Transverse colon (tissue), 4 donors: ENCODE measurements around the gene ASB8. TPM values are rescaled to one million over a fixed set of nuclear protein-coding genes. Genes with fewer than 3 reads are reported as not detected.

Experiments
- DNase-seq: peaks from one replicate; pipeline ENCODE4 v3.0.0-alpha.2; 2019
- H3K27ac ChIP-seq, 4 donors: fragments of 200-600 bp; sonication (generic); 2 replicates each; pipeline ENCODE4 v1.5.1; 2016 to 2018; ENCODE audit warnings: inconsistent platforms in 4 of 4
- H3K27me3 ChIP-seq: fragments of 200-600 bp; sonication (generic); 2 replicates; pipeline ENCODE4 v1.5.1; 2017; ENCODE audit warnings: inconsistent platforms
- H3K36me3 ChIP-seq, 4 donors: fragments of 200-600 bp; sonication (generic); 2 replicates each; pipeline ENCODE4 v1.5.1; 2017 to 2019; ENCODE audit warnings: inconsistent platforms in 4 of 4
- H3K4me1 ChIP-seq, 4 donors: fragments of 200-600 bp; sonication (generic); 2 replicates each; pipeline ENCODE4 v1.5.1; 2017 to 2020; ENCODE audit warnings: inconsistent platforms in 4 of 4
- H3K4me3 ChIP-seq, 4 donors: fragments of 200-600 bp; sonication (generic); 1 replicate in 1 of 4; 2 replicates in 3 of 4; pipeline versions ENCODE4 v1.5.1 to v1.6.1; 2017 to 2019; ENCODE audit warnings: inconsistent platforms in 4 of 4
- H3K9me3 ChIP-seq, 2 donors: fragments of 200-600 bp; sonication (generic); 2 replicates each; pipeline ENCODE4 v1.5.1; 2017 to 2019; ENCODE audit warnings: inconsistent platforms in 2 of 2
- EP300 ChIP-seq: sonication (generic); formaldehyde crosslinking; IDR thresholded peaks from one replicate; pipeline ENCODE4 v1.6.1; 2017; ENCODE audit warnings: antibody characterized with exemption, low read depth
- POLR2A ChIP-seq: fragments of 450-650 bp; IDR thresholded peaks from one replicate; pipeline ENCODE4 v1.6.1; 2016; ENCODE audit warnings: antibody characterized with exemption, mild to moderate bottlenecking, moderate library complexity
- POLR2AphosphoS5 ChIP-seq, 3 donors: sonication (generic); formaldehyde crosslinking; IDR thresholded peaks; one replicate each; pipeline ENCODE4 v1.6.1; 2016; ENCODE audit warnings: antibody characterized with exemption in 3 of 3
- WGBS, 2 donors: methylation state at CpG; one replicate each; pipeline ENCODE4 v1.1.5; 2018; ENCODE audit warnings: low coverage in 1 of 2; 5-methylcytosine and 5-hydroxymethylcytosine counted together
- in situ Hi-C, 4 donors: fragments of 200-750 bp; cut with MboI; loops; one replicate each; pipeline versions ENCODE4 v1.15.0 to v1.15.1; 2017; ENCODE audit warnings: low sequenced_read_pairs in 3 of 4, low pct_ligation_motif_present in 1 of 4, low pct_unique_long_range_greater_than_20kb in 1 of 4
- intact Hi-C: fragments of 100-400 bp; cut with DNase I; formaldehyde crosslinking; loops from one replicate; pipeline ENCODE4 v1.15.1; 2023; ENCODE audit warnings: low total_unique reads
- total RNA-seq, 4 donors: library from RNA; depleted of rRNA; stranded (reverse); fragments of >200 nt; gene quantifications; one replicate each; pipeline ENCODE4 v1.1.0, GENCODE V29; 2016
- TF ChIP-seq, protein P1 (sequence below), 5 experiments: fragments of 200-600 bp in 3 of 5; fragments of 450-650 bp in 2 of 5; sonication (generic) in 3 of 5; IDR thresholded peaks; 1 replicate in 2 of 5; 2 replicates in 3 of 5; pipeline ENCODE4 v1.5.1; 2016 to 2017; ENCODE audit warnings: antibody characterized with exemption in 5 of 5, inconsistent platforms in 3 of 5, mild to moderate bottlenecking in 2 of 5, moderate library complexity in 1 of 5

Gene ASB8
- total RNA-seq, 4 donors from 2014 or later, result 13.3 to 39.0 (median 23.3) TPM

GRCh38 chr12:48185181-48185919 lies 28.0 kb upstream of the ASB8 start:
- H3K27ac ChIP-seq, result no peak overlapping the region
- intact Hi-C loops (no loop called here), in situ Hi-C loops (no loop called here)
- peaks cover 52% of the 10 kb centered on the region for H3K27me3 ChIP-seq
- no peak for DNase-seq
- no peak overlapping the region for H3K4me3 ChIP-seq
- no peaks in the 10 kb centered on the region for H3K36me3 ChIP-seq
- no peaks in the 10 kb centered on the region for H3K9me3 ChIP-seq
- 84% methylated on average over 10 of the region's 10 CpGs; no CpG with 5 or more reads in 1 of the 2 donors for WGBS, 2 donors
- peaks cover 7 to 24% (median 16%) of the 10 kb centered on the region in 4 donors for H3K4me1 ChIP-seq
- TF ChIP-seq, protein P1, sequence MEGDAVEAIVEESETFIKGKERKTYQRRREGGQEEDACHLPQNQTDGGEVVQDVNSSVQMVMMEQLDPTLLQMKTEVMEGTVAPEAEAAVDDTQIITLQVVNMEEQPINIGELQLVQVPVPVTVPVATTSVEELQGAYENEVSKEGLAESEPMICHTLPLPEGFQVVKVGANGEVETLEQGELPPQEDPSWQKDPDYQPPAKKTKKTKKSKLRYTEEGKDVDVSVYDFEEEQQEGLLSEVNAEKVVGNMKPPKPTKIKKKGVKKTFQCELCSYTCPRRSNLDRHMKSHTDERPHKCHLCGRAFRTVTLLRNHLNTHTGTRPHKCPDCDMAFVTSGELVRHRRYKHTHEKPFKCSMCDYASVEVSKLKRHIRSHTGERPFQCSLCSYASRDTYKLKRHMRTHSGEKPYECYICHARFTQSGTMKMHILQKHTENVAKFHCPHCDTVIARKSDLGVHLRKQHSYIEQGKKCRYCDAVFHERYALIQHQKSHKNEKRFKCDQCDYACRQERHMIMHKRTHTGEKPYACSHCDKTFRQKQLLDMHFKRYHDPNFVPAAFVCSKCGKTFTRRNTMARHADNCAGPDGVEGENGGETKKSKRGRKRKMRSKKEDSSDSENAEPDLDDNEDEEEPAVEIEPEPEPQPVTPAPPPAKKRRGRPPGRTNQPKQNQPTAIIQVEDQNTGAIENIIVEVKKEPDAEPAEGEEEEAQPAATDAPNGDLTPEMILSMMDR (IDR thresholded peaks at IDR 0.05), result no peak
- TF ChIP-seq POLR2AphosphoS5 (IDR thresholded peaks at IDR 0.05) (no peak), EP300 (no peak)

DNA sequence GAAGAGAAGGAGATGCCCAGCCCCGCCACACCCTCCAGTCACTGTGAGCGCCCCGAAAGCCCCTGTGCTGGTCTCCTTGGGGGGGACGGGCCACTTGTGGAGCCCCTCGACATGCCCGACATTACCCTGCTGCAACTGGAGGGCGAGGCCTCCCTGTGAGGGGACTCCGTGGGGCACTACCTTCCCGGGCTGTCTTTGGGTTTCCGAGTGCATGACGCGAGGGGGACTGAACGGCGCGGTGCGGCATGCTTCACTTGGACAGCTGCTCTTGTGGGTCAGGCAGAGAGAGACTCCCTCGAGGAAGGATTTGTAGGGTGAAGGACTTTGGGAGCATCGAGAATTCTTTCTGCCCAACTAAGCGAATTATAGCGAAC lies 27.2 kb upstream of the ASB8 start:
- Histone ChIP-seq H3K9me3 (no peaks in the 10 kb centered on the region), H3K4me3 (peak overlapping the region in 3 of 4 donors; percentile 31 to 62 (median 54)), H3K36me3 (no peaks in the 10 kb centered on the region), H3K4me1 (peaks cover 7 to 24% (median 16%) of the 10 kb centered on the region in 4 donors), H3K27me3 (peaks cover 56% of the 10 kb centered on the region), H3K27ac (no peak overlapping the region)
- in situ Hi-C loops, result no loop called here
- TF ChIP-seq EP300, result no peak
- TF ChIP-seq, protein P1 (IDR thresholded peaks at IDR 0.05), result no peak
- no peak for TF ChIP-seq POLR2AphosphoS5 (IDR thresholded peaks at IDR 0.05)
- no peak for TF ChIP-seq POLR2A
- WGBS, 2 donors, result 26% methylated on average over 20 of the region's 20 CpGs; no CpG with 5 or more reads in 1 of the 2 donors
- intact Hi-C loops, result no loop called here
- no peak for DNase-seq

- 10 to 25% methylated on average over 5 to 53 of the region's 61 CpGs for WGBS, 2 donors
- no peaks in the 10 kb centered on the region for H3K36me3 ChIP-seq
- no peaks in the 10 kb centered on the region for H3K9me3 ChIP-seq
- intact Hi-C loops (no loop called here), in situ Hi-C loops (no loop called here)
- H3K27me3 ChIP-seq, result peaks cover 59% of the 10 kb centered on the region
- TF ChIP-seq POLR2AphosphoS5 (IDR thresholded peaks at IDR 0.05), result no peak
- TF ChIP-seq POLR2A, result no peak
- TF ChIP-seq, protein P1 (IDR thresholded peaks at IDR 0.05), result no peak
- no peak for TF ChIP-seq EP300
- peak overlapping the region; percentile 31 to 62 (median 57) for H3K4me3 ChIP-seq
- peak overlapping the region in 3 of 4 donors; percentile 31 to 57 (median 33) for H3K27ac ChIP-seq
- H3K4me1 ChIP-seq, result peaks cover 7 to 24% (median 16%) of the 10 kb centered on the region in 4 donors
- DNase-seq, result no peak
Observed at GRCh38 chr12:48183876-48184548, 26.7 kb upstream of the ASB8 start.

GRCh38 chr12:48183091-48183875 lies 26.0 kb upstream of the ASB8 start, which contains the start of gene CCDC184:
Gene CCDC184 (plus strand): TSS chr12:48183644. CDS start chr12:48184123, 479 bp downstream.
- intact Hi-C loops (no loop called here), in situ Hi-C loops (no loop called here)
- H3K27ac ChIP-seq, result peak within 1 kb of the TSS; percentile 21 to 57 (median 32)
- H3K36me3 ChIP-seq, result no peaks in the 10 kb centered on the region
- DNase-seq, result peak; percentile 60
- peaks cover 7 to 24% (median 16%) of the 10 kb centered on the region in 4 donors for H3K4me1 ChIP-seq
- no peaks in the 10 kb centered on the region for H3K9me3 ChIP-seq
- H3K4me3 ChIP-seq, result peak within 1 kb of the TSS; percentile 31 to 62 (median 57)
- peaks cover 66% of the 10 kb centered on the region for H3K27me3 ChIP-seq
- 0 to 1% methylated on average over 1 to 55 of the region's 61 CpGs for WGBS, 2 donors
- no peak for TF ChIP-seq EP300
- TF ChIP-seq, protein P1 (IDR thresholded peaks at IDR 0.05), result peak in 4 of 5 experiments; percentile 17 to 40 (median 34)
